ENCODE results near the gene TUBA1C. TPM values are rescaled to one million over a fixed set of nuclear protein-coding genes. Genes with fewer than 3 reads are reported as not detected.

Gene TUBA1C
- total RNA-seq, 1 experiment from 2014 or later, result 660 TPM

- no peak overlapping the region for H4K5ac ChIP-seq (ENCODE audit: insufficient read length, low read depth, low read length)
- no peak for DNase-seq
- no peak overlapping the region for H2BK5ac ChIP-seq (ENCODE audit: insufficient read length, low read length)
- no peak overlapping the region for H2BK15ac ChIP-seq (ENCODE audit: low read depth, low read length)
- H3K9me3 ChIP-seq (ENCODE audit: control insufficient read depth, low read depth, low read length), result no peaks in the 10 kb centered on the region
- H2AFZ ChIP-seq (ENCODE audit: low read length), result no peak overlapping the region
- no peak overlapping the region for H2BK120ac ChIP-seq (ENCODE audit: low read depth, low read length, poor library complexity, severe bottlenecking)
- H3K27ac ChIP-seq (ENCODE audit: insufficient read length, low read depth, low read length), result no peak overlapping the region
- no peak overlapping the region for H3K18ac ChIP-seq (ENCODE audit: insufficient read length, low read depth, low read length)
- no peak overlapping the region for H3T11ph ChIP-seq (ENCODE audit: low read length)
- H4K91ac ChIP-seq (ENCODE audit: insufficient read length, low read depth, low read length), result no peak overlapping the region
- H3K79me2 ChIP-seq (ENCODE audit: insufficient read depth, low read length), result no peaks in the 10 kb centered on the region
- no peaks in the 10 kb centered on the region; a peak in 1 of 5 replicates for H3K9me3 Mint-ChIP-seq
- TF ChIP-seq CTCF (conservative IDR thresholded peaks at IDR 0.05), result no peak
- no peaks in the 10 kb centered on the region for H4K20me1 ChIP-seq (ENCODE audit: control insufficient read depth, insufficient read depth, insufficient read length)
- no peak overlapping the region for H2BK20ac ChIP-seq (ENCODE audit: low read depth, low read length, poor library complexity, severe bottlenecking)
- no peak overlapping the region for H3K4ac ChIP-seq (ENCODE audit: low read depth, low read length)
- H3K27me3 Mint-ChIP-seq (ENCODE audit: low read depth), result peaks cover 8% of the 10 kb centered on the region
- no peaks in the 10 kb centered on the region for H3K79me1 ChIP-seq (ENCODE audit: insufficient read depth, low read depth, low read length, poor library complexity, severe bottlenecking)
- H3K27me3 ChIP-seq (ENCODE audit: insufficient read depth, low read length), result no peaks in the 10 kb centered on the region
- no peak overlapping the region for H2BK12ac ChIP-seq (ENCODE audit: insufficient read length, low read depth, low read length)
- H3K9ac ChIP-seq (ENCODE audit: extremely low read depth, insufficient read length, low read length), result no peak overlapping the region
- H3K27ac Mint-ChIP-seq, result no peak overlapping the region
- no peak overlapping the region for H4K8ac ChIP-seq (replicated peaks; ENCODE audit: insufficient read length, low read depth, low read length)
- H3K4me1 ChIP-seq (ENCODE audit: insufficient read depth, low read length), result peaks cover 5% of the 10 kb centered on the region; the same call in 1 of the 2 replicates
- no peak overlapping the region for H3K14ac ChIP-seq (ENCODE audit: insufficient read depth, low read length)
- H3K23ac ChIP-seq (ENCODE audit: insufficient read length, low read depth, low read length), result no peak overlapping the region
- no peak overlapping the region for H3K4me3 Mint-ChIP-seq
- H3K4me1 Mint-ChIP-seq, result peaks cover 27 to 30% of the 10 kb centered on the region in 2 experiments
- no CpG with 5 or more reads among the region's 1 CpG for WGBS (ENCODE audit: extremely low coverage, insufficient read length, low lambda C conversion rate)
- H2AK5ac ChIP-seq (ENCODE audit: insufficient read length, low read length), result no peak overlapping the region
- no peak overlapping the region for H3K4me2 ChIP-seq (ENCODE audit: insufficient read depth, insufficient read length, low read length)
- no peaks in the 10 kb centered on the region for H3K23me2 ChIP-seq (ENCODE audit: insufficient read length, low read depth, low read length, poor library complexity, severe bottlenecking)
- H3K56ac ChIP-seq (ENCODE audit: insufficient read length, low read depth, low read length), result no peak overlapping the region
- no peaks in the 10 kb centered on the region for H3K36me3 Mint-ChIP-seq (ENCODE audit: insufficient read depth in 1 of 3, low read depth in 3 of 3)
These were observed 28.5 kb upstream of the TUBA1C start for GRCh38 chr12:49236423-49236822.

Data from H9 (cell line).